ENCODE measurements around the gene ZFAND3. TPM values are rescaled to one million over a fixed set of nuclear protein-coding genes. Genes with fewer than 3 reads are reported as not detected.

Gene ZFAND3
- total RNA-seq, 4 donors from 2014 or later, result 43.5 to 73.1 (median 49.0) TPM

GRCh38 chr6:37972994-37973757, 153.6 kb downstream of the ZFAND3 start:
- TF ChIP-seq, protein P1, sequence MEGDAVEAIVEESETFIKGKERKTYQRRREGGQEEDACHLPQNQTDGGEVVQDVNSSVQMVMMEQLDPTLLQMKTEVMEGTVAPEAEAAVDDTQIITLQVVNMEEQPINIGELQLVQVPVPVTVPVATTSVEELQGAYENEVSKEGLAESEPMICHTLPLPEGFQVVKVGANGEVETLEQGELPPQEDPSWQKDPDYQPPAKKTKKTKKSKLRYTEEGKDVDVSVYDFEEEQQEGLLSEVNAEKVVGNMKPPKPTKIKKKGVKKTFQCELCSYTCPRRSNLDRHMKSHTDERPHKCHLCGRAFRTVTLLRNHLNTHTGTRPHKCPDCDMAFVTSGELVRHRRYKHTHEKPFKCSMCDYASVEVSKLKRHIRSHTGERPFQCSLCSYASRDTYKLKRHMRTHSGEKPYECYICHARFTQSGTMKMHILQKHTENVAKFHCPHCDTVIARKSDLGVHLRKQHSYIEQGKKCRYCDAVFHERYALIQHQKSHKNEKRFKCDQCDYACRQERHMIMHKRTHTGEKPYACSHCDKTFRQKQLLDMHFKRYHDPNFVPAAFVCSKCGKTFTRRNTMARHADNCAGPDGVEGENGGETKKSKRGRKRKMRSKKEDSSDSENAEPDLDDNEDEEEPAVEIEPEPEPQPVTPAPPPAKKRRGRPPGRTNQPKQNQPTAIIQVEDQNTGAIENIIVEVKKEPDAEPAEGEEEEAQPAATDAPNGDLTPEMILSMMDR (IDR thresholded peaks at IDR 0.05; ENCODE audit: low read depth), result no peak

- TF ChIP-seq, protein P1 (IDR thresholded peaks at IDR 0.05; ENCODE audit: low read depth), result no peak
These were observed 154.9 kb downstream of the ZFAND3 start for GRCh38 chr6:37974381-37974780.

DNA sequence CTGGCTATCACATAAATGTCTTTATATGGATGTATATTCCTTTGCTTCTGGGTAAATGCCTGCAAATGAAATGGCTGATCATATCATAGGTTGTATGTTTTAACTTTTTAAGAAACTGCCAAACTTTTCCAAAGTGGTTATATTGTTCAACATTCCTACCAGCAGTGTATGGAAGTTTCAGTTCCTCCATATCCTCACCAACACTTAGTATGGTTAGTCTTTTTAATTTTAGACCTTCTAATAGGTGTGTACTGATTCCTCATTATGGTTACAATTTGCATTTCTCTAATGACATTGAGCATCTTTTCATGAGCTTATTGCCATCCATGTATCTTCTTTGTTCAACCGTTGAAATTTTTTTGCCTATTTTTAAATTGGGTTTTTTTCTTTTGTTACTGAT, 155.4 kb downstream of the ZFAND3 start:
- TF ChIP-seq, protein P1 (IDR thresholded peaks at IDR 0.05; ENCODE audit: low read depth), result no peak

DNA sequence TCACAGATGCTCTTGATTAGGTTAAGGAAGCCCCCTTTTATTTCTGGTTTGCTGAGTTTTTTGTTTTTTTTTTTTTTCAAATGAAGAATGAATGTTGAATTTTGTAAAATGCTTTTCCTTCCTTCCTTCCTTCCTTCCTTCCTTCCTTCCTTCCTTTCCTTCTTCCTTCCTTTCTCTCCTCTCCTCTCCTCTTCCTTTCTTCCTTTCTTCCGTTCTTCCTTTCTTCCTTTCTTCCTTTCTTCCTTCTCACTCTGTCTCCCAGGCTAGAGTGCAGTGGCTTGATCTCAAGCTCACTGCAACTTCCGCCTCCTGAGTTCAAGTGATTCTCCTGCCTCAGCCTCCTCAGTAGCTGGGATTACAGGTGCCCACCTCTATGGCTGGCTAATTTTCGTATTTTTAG, 158.2 kb downstream of the ZFAND3 start:
- TF ChIP-seq, protein P1 (IDR thresholded peaks at IDR 0.05; ENCODE audit: low read depth), result no peak

- TF ChIP-seq, protein P1 (IDR thresholded peaks at IDR 0.05; ENCODE audit: low read depth), result no peak
These were observed 160.1 kb downstream of the ZFAND3 start for GRCh38 chr6:37979392-37980221.

DNA sequence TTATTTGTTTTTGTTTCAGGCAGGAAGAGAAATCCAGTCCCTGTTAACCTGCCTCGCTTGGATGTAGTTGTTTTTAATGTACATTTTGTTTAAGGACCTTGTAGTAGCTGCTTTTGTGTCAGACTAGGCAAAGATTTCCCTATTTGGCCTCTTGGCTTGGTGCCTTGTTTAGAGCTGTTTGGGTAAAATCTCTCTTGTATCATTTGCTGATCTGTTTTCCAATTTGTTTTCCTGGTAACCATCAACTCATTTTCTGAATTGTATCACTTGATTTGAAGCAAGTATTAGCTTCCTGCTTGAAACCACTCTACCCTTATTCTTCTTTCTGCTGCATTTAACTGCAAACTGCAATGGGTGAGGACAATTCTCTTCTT, 160.7 kb downstream of the ZFAND3 start:
- TF ChIP-seq, protein P1 (IDR thresholded peaks at IDR 0.05; ENCODE audit: low read depth), result no peak

DNA sequence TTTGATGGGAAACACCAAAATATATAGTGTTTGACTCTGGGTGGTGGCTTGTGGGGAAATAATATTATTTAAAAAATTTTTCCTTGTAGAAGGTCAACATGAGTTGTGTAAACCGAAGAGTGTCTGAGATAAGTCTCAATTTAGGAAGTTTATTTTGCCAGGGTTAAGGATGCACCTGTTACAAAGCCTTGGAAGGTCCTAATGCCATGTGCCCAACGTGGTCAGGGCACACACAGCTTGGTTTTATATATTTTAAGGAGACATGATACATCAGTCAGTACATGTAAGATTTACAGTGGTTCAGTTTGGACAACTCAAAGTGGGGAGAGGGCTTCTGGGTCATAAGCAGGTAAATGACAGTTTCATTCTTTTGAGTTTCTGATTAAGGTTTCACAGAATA, 162.1 kb downstream of the ZFAND3 start:
- TF ChIP-seq, protein P1 (IDR thresholded peaks at IDR 0.05; ENCODE audit: low read depth), result no peak
